ENCODE measurements around the gene IL17RA.

The IL17RA gene

GRCh38 chr22:17047656-17048055 is 37.1 kb upstream of the IL17RA start:
- TF ChIP-seq POLR2AphosphoS5 (IDR thresholded peaks at IDR 0.05; ENCODE audit: low read depth, low read length) (no peak), FOXP2 (optimal IDR thresholded peaks at IDR 0.05; ENCODE audit: borderline replicate concordance, extremely low read depth, extremely low read length, insufficient read depth) (no peak), REST (IDR thresholded peaks at IDR 0.05; ENCODE audit: insufficient read depth in 1 of 2, low read depth in 2 of 2, low read length in 2 of 2) (no peak), SIN3A (IDR thresholded peaks at IDR 0.05; ENCODE audit: borderline replicate concordance, insufficient read depth, low read length) (no peak), TAF1 (IDR thresholded peaks at IDR 0.05; ENCODE audit: borderline replicate concordance, insufficient read depth, low read length) (no peak)

DNA sequence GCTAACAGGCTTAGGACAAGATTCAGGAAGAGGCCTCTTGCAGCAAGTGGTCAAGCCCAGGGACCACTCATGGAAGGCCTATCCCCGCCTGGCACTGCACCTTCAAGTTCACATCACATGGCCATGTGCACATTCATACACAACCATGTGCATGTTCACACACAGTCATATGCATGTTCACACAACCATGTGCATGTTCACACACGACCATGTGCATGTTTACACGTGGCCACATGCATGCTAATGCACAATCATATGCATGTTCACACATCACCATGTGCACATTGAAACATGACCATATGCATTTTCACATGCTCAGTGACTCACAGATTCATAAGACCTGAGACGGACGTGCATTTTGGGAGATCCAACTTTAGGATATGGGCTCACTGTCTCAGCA is 28.7 kb upstream of the IL17RA start:
- no peak for TF ChIP-seq TAF1 (IDR thresholded peaks at IDR 0.05; ENCODE audit: borderline replicate concordance, insufficient read depth, low read length)
- TF ChIP-seq REST (IDR thresholded peaks at IDR 0.05; ENCODE audit: insufficient read depth in 1 of 2, low read depth in 2 of 2, low read length in 2 of 2) = no peak
- TF ChIP-seq FOXP2 (optimal IDR thresholded peaks at IDR 0.05; ENCODE audit: borderline replicate concordance, extremely low read depth, extremely low read length, insufficient read depth) = no peak
- no peak for TF ChIP-seq POLR2AphosphoS5 (IDR thresholded peaks at IDR 0.05; ENCODE audit: low read depth, low read length)
- TF ChIP-seq SIN3A (IDR thresholded peaks at IDR 0.05; ENCODE audit: borderline replicate concordance, insufficient read depth, low read length) = no peak

- TF ChIP-seq FOXP2 (optimal IDR thresholded peaks at IDR 0.05; ENCODE audit: borderline replicate concordance, extremely low read depth, extremely low read length, insufficient read depth) (no peak), TAF1 (IDR thresholded peaks at IDR 0.05; ENCODE audit: borderline replicate concordance, insufficient read depth, low read length) (no peak), POLR2AphosphoS5 (IDR thresholded peaks at IDR 0.05; ENCODE audit: low read depth, low read length) (no peak), SIN3A (IDR thresholded peaks at IDR 0.05; ENCODE audit: borderline replicate concordance, insufficient read depth, low read length) (no peak), REST (IDR thresholded peaks at IDR 0.05; ENCODE audit: insufficient read depth in 1 of 2, low read depth in 2 of 2, low read length in 2 of 2) (no peak)
Measured at GRCh38 chr22:17056807-17057206, 28.0 kb upstream of the IL17RA start.

GRCh38 chr22:17057959-17058814 is 26.6 kb upstream of the IL17RA start:
- TF ChIP-seq SIN3A (IDR thresholded peaks at IDR 0.05; ENCODE audit: borderline replicate concordance, insufficient read depth, low read length) (no peak), FOXP2 (optimal IDR thresholded peaks at IDR 0.05; ENCODE audit: borderline replicate concordance, extremely low read depth, extremely low read length, insufficient read depth) (no peak), REST (IDR thresholded peaks at IDR 0.05; ENCODE audit: insufficient read depth in 1 of 2, low read depth in 2 of 2, low read length in 2 of 2) (peak; percentile 87 to 94), POLR2AphosphoS5 (IDR thresholded peaks at IDR 0.05; ENCODE audit: low read depth, low read length) (no peak), TAF1 (IDR thresholded peaks at IDR 0.05; ENCODE audit: borderline replicate concordance, insufficient read depth, low read length) (no peak)
